ENCODE data around the gene TXN2.
A peak's percentile ranks its signal among the peaks of the same experiment; 100 is the strongest.
"Not testable (repeated sequence)": the region's sequence is repeated elsewhere in the genome, so short reads cannot be mapped to it uniquely, and the experiment has no call there.

Gene TXN2

GRCh38 chr22:36481393-36482168, at the start of gene TXN2:
TSS of gene TXN2 (minus strand) at chr22:36481640. CDS start at chr22:36480837, 803 bp downstream.
- DNase-seq (ENCODE audit: low spot score), result peak; percentile 95

GRCh38 chr22:36528795-36529751, 47.6 kb upstream of the TXN2 start, which contains the start of gene EIF3D:
TSS of gene EIF3D (minus strand) at chr22:36529166. CDS start at chr22:36526121, 3,045 bp downstream.
- TF ChIP-seq CTCF (IDR thresholded peaks at IDR 0.05; ENCODE audit: extremely low read depth, missing control alignments), result no peak
- DNase-seq (ENCODE audit: low spot score), result peak; percentile 89

More at GRCh38 chr22:36481393-36482168, at the start of gene TXN2:
- no peak for TF ChIP-seq CTCF (IDR thresholded peaks at IDR 0.05; ENCODE audit: extremely low read depth, missing control alignments)

- DNase-seq (ENCODE audit: low spot score), result no peak
- TF ChIP-seq CTCF (IDR thresholded peaks at IDR 0.05; ENCODE audit: extremely low read depth, missing control alignments), result no peak
Observed at GRCh38 chr22:36528341-36528740, 46.9 kb upstream of the TXN2 start.

DNA sequence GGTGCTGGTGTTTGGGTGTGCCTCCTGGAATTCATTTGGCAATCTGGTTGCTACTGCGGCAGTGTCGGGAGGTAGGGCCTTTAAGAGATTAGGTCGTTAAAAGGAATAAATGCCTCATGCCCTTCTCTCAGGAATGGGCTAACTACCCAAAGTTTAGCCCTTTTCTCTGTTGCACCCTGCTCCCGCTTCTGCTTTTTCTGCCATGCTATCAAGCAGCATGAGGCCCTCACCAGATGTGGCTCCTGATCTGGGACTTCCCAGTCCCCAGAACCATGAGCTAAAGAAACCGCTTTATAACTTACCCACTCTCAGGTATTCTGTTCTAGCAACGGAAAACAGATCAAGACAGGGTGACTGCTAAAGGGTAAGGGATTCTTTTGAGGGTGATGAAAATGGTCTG, 41.2 kb upstream of the TXN2 start:
- no peak for DNase-seq (ENCODE audit: low spot score)
- TF ChIP-seq CTCF (IDR thresholded peaks at IDR 0.05; ENCODE audit: extremely low read depth, missing control alignments), result no peak

DNA sequence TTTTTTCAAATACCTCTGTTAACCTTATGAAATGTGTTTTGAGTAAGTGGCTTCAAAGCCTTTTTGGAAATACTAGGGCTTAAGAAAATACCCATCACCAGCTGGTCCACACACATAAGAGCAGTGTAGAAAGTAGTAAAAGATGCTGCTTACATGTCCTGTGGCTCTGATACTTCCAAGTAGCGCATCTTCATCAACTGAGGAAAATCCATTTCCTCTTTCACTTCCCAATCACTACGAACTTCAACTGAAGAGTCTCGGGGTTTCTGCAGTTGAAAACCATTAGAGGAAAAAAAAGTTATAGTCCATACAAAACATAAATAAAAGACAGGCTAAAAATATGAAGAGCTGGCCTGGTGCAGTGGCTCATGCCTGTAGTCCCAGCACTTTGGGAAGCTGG, 39.0 kb upstream of the TXN2 start:
- no peak for TF ChIP-seq CTCF (IDR thresholded peaks at IDR 0.05; ENCODE audit: extremely low read depth, missing control alignments)
- DNase-seq (ENCODE audit: low spot score), result no peak

- not testable (repeated sequence) for DNase-seq (ENCODE audit: low spot score)
Observed at GRCh38 chr22:36519906-36520305, 38.5 kb upstream of the TXN2 start.

GRCh38 chr22:36514766-36515165, 33.3 kb upstream of the TXN2 start:
- no peak for DNase-seq (ENCODE audit: low spot score)
- TF ChIP-seq CTCF (IDR thresholded peaks at IDR 0.05; ENCODE audit: extremely low read depth, missing control alignments), result no peak
